HG03060 (cell line): ENCODE results near the gene MAPK6.

Experiments used
- ATAC-seq: cut with Tn5 transposase; IDR thresholded peaks from one replicate; pipeline ENCODE4 v1.9.1; 2021; ENCODE audit warnings: low read depth, moderate number of reproducible peaks; ENCODE audit not compliant: unreplicated experiment

MAPK6 gene

DNA sequence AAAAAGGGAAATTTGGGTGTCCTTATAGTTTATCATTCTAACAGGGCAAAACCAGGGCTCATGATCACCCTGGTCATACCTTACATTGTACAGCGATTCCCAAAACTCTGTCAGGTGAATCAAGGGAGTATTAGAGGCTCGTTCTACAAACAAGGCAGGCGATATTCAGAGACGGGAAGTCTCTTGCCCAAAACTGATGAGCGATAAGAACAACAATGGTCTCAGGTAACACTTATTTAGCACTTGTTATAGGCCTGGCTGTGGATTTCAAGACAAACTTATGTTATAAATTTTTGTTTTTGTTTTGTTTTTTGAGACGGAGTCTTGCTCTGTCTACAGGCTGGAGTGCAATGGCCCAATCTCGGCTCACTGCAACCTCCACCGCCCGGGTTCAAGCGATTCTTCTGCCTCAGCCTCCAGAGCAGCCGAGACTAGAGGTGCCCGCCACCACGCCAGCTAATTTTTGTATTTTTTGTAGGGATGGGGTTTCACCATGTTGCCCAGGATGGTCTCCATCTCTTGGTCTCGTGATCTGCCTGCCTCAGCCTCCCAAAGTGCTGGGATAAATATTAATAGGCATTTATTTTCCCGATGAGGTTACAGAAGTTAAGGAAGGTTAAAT lies 80.7 kb downstream of the MAPK6 start:
- ATAC-seq: no peak

DNA sequence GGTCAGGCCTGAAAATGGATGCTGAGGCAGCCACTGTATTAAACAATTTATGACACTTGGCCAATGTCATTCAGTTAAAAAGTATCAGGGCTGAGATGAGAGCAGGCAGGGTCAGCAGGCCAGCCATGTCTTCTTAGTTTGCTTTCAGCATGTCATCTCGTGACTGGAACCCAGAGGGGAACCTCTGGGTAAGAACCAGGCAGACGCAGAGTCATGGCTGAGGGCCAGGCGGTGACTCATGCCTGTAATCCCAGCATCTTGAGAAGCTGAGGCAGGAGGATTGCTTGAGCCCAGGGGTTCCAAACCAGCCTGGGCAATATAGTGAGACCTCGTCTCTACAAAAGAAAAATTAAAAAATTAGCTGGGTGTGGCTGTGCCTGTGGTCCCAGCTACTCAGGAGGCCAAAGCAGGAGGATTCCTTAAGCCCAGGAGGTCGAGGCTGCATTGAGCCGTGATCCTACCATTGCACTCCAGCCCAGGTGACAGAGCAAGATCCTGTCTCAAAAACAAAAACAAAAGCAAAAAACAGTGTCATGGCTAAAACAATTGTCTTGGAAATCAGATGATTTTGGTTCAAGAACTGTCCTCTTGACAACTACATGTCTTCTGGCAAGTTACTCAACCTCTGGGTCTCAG lies 81.9 kb downstream of the MAPK6 start:
- no peak for ATAC-seq

DNA sequence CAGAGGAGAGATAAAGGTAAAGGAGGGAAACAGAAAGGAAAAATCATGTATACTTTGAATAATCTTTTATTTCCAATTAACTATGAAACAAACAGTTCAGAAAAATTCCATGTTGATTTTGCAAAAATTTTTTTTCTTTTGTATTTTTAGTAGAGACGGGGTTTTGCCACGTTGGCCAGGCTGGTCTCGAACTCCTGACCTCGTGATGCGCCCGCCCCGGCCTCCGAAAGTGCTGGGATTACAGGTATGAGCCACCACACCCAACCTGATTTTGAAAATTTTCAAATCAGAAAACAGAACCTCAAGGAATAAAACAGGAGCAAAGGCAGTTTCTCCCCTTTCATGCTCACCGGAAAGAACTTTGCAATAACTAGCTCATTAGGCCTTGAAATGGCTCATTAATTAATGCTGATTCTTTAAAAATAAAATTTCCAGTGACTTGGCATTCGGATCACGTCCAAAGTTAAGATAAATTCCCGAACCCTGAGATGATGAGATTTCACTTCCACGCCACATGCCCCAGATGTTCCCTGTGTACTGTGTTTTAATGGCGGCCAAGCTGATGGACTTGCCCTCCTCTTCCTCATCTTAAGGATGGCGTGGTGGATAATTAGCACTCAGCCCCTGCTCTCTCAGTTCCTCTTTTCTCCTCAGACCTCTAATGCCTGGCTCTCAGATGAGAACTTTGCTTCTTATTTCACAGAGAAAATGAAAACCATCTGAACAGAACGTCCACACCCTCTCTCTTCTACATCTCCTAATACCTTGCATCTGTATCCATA lies 82.7 kb downstream of the MAPK6 start:
- no peak for ATAC-seq

DNA sequence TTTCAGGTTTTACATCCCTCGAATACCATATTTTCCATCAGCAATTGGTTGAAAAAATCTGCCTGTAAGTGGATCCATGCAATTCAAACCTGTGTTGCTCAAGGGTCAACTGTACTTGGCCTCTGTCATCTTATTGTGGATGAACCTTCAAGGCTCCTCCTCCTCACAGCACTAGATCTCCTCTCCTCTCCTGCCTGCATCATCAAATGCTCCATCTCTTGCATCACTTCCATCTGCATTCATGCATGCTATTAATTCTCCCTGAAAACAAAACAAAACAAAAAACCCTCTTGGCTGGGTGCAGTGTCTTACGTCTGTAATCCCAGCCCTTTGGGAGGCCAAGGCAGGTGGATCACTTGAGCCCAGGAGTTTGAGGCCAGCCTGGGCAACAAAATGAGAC lies 83.4 kb downstream of the MAPK6 start:
- ATAC-seq: no peak

DNA sequence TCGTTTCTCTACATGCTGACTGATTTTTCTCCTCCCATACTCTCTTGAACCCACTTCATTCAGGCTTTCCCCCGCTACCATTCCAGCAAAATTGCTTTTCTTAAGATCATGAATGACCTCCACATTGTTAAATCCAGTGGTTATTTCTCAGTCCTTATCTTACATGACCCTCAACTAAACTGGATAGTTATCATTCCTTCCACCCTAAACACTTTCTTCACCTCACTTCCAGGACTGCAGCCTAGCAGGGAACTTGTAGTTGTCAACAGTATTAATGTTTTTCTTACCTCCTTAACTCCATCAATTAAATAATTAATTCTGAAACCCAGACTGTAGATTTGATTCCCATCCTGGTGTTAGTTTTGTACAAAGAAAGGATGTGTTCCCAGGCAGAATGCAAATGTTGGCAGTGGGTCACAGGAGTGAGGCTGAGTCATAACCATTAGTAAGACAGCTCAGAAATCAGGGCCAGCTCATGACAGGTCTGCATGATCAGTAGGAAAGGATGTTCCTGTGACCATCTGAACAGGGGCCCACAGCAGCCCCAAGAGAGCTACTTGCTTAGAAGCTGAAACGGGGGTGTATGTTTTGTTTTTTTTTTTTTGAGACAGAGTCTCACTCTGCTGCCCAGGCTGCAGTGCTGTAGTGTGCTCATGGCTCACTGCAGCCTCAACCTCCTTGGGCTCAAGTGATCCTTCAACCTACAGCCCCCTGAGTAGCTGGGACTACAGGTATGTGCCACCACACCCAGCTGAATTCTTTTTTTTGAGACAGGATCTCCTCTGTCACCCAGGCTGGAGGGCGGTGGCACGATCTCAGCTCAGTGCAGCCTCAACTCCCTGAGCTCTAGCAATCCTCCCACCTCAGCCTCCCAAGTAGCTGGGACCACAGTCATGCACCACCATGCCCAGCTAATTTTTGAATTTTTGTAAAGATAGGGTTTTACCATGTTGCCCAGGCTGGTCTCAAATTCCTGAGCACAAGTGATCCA lies 84.5 kb downstream of the MAPK6 start:
- ATAC-seq: peak; percentile 74

DNA sequence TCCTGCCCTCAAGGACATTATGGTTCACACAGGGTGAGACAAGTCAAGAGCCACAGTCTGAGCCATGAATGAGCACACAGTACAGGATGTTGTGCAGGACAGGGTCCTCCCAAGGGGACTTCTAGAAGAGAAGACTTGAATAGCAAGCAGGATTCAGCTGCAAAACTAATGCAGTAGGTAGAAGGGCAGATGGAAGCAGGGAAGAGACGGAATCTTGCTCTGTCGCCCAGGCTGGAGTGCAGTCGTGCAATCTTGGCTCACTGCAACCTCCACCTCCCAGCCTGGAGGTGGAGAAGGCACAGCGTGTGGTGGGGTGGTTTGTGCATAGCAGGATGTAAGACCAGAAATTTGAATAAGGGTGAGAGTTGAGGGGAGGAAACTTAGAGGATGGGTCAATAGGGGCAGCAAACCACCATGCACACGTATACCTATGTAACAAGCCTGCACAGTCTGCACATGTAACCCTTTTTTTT lies 85.5 kb downstream of the MAPK6 start:
- ATAC-seq: no peak

DNA sequence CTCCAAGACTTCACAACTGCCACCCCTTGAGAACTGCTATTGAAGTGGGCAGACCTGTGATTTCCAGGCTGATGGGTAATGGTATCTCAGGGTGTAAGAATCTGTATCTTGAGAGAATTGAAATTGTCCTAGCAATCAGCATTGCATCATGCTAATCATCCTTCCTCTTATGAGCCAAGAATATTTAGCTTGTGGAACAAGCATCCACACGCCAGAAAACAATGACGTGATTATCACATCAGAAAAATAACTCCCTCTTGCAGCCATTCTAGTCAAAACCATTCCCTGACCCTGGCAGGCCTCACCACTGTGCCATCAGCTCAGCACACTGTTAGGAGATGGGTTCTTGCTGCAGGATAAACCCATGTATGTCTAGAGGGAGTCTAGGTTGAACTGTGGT lies 86.8 kb downstream of the MAPK6 start:
- ATAC-seq: no peak

DNA sequence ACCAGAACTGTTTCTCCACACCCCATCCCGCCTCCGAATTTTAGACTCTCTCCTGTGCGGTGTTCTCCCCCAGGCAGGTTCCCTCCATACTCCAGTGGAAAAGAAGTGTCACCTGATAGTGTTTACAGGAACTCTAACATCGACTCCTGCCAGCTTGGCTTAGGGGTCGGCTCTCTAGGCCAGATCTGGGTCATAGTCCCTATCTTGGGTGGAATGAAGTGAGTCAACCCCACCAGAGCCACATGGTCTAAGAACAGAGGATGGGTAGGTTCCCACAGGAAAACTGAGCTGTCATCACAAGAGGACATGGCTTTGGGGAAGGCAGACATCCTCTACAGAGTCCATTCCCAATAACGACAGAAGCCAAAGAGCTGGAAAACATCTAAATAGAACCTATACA lies 87.6 kb downstream of the MAPK6 start:
- ATAC-seq: no peak

DNA sequence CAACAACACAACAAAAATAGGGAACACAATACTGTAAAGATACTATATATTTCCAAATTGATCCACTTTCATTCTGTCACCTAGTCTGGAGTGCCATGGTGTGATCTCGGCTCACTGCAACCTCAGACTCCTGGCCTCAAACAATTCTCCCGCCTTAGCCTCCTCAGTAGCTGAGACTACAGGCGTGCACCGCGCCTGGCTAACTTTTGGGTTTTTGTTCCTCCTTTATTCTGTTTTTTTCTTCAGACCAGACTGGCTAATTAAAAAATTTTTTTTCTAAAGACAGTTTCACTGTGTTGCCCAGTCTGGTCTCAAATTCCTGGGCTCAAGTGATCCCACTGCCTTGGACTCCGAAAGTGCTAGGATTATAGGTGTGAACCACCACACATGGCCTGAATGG lies 88.2 kb downstream of the MAPK6 start:
- no peak for ATAC-seq

DNA sequence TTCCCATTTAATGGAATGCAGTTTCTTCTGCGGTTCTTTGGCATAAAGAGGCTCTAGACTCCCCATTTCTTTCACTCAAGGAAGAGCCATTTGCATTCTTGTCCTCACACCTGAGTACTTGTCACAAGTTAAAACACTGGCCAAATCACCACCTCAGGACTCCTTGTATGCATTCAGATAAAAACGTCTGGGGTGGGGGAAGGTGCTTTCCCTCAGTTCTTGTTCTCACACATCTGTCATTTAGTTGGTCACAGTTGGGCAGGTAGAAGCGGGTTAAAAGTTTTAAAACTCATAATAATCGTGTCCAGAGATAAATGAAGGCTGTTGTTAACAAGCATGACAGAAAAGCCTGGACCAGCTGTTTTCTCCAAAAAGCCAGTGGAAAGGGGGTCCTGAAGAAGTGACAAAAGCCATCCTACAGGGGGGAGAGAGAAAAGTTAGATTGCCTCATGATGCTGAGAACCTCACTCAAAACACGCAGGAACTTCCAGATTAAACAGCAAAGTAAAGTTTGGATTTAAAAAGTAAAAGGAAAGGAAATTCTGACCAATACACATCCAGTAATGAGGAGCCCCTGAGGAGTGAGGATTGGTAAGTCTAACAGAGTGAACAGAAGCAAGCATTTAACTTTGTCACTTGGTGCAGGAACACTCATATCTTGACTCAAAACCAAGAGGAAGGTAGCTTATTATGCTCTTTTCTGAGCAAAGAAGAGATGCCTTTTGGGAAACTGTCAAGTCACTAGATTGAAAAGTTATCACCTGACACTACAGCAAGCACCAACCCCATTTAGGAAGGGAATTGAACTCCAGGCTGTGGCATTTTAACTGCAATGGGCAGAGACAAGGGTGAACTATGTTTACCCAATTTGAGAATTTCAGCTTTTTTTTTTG lies 90.8 kb downstream of the MAPK6 start:
- ATAC-seq: peak; percentile 31

DNA sequence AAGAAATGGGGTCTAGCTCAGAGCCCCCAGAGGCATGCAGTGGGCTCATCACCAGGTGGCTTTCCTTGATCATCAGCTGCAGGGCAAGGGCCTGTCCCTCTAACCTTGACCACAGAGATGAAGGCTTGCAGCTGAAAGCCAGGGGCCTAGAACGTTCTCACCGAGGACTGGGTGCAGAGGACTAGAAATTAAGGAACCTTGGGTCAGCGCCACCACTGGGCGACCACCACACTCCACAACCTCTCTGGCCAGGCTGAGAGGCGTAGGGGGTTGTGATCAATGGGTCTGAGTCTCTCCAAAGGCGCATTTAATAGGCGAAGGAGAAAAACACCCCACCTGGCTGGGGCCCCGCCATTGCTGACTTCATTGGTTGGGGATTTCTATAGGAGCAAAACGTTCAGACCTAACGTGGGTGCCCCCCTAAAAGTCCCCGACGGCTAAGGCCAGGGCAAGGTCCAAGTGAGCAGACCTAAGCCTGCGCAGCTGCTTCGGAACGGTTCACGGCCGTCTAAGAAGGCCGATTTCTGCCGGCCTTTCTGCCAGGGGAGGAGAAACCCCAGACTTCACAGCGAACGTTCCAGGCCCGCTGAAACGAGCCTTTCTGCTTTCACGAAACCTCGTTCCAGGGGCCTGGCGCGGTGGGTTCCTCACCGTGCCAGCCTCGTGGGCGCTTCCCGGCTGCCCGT lies 92.6 kb downstream of the MAPK6 start:
- no peak for ATAC-seq

DNA sequence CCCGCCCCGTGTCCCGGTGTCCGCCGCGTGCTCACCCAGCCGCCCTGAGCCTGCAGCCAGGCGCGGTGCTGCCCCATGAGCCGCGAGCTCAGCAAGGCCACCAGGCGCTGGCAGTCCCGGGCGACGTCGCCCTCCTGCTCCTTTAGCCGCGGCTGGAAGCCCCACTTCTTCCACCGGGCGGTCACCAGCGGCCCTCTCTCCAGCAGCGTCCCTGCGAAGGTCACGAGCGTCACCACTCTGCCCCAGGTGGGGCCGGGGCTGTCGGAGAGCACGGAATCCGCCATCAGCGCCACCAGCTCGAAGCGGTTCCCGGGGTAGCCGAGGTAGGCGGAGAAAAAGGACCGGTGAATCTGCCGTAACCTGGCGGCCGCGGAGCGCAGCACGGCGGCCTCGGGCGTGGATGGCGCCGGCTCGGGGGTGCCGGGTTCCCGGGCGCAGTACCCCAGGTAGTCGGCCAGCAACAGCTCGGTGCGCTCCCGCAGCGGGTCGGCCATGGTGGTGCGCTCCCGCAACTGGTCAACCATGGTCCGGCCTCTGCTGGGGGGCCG lies 93.3 kb downstream of the MAPK6 start:
- ATAC-seq: no peak

DNA sequence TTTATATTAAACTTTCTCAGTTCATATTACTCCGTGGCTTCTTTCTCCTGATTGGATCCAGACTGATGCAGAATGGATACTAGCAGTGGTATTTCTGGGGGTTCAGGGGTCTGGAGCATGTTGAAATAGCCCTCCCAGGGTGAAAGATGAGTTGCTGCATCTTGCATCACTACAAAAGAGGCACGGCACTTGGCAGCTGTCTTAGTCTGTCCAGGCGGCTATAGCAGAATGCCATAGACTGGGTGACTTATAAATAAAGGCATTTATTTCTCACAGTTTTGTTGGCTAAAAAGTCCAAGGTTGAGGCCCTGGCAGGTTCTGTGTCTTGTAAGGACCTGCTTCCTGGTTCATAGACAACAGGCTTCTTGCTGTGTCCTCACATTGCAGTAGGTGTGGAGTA lies 94.2 kb downstream of the MAPK6 start:
- no peak for ATAC-seq

DNA sequence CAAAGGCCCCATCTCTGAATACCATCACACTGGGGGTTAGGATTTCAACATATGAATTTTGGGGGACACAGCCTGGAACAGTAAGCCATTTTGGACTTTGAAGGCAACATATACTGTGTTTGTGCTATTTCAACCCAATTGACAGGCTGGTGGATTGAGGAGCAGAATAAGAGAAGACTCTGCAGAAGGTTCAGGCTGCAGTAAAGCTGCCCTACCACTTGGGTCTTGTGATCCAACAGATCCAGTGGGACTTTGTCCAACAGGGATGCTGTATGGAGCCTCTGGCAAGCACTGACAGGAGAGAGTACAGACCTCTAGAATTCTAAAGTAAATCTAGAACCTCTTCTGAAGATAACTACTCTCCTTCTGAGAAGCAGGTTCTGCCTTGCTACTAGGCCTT lies 94.7 kb downstream of the MAPK6 start:
- ATAC-seq: no peak

DNA sequence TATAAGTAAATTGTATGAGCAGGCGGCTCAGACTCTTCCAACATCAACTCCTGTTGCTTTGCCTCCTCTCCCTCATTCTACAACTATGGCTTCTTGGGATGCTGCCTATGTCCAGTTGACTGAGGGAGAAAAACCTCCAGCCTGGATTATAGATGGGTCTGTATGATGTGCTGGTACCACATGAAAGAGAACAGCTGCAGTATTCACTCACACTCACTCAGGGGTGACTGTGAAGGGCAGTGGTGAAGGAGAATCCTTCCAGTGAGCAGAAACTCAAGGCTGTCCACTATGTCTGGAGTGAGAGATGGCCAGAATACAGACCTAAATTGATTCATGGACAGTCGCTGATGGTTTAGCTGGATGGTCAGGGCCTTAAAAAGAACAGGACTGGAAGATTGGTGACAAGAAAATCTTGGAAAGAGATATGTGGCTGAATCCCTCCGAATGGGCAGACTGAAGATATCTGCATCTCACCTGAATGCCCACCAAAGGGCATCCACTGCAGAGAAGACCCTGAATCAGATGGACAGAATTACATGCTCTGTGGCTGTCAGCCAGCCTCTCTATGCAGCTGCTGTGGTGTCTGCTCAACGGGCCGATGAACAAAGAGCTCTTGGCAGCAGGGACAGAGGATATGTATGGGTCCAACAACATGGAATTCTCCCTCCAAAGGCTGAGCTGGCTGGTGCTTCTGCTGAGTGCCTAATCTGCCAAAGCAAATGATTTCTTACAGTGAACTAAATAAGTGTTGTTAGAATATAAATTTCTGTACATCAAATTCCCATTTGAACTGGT lies 95.4 kb downstream of the MAPK6 start:
- no peak for ATAC-seq

DNA sequence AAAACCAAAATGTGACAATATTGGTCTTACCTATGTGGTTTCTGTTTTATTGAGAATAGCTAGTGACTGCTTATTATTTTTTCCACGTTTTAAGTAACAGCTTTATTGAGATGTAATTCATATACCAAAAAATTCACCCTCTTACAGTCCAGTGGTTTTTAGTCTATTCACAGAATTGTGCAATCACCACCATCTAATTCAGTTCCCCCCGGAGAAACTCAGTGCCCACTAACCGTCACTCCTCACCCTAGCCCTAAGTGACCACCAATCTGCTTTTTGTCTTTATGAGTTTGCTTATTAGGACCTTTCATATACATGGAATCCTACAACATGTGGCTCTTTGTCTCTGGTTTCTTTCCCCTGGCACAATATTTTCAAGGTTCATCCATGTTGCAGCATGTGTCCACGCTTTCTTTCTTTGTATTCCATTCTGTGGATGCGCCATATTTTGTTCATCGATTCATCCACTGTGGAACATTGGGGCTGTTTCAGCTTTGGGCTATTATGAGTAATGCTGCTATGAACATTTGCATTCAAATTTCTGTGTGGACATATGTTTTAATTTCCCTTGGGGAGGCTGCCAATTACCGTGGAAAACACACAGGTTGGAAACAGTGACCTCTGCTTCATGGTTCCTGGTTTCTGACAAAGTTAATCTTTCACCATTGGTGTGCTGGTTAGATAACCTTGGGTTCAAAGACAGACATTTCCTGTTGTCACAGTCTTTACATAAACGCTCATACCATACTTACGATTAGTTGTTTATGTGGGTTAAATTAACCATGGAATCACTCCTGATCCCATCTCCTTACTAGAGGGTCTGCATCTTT lies 96.8 kb downstream of the MAPK6 start:
- no peak for ATAC-seq
